ENCODE results near the gene TCF25.

TCF25 gene

DNA sequence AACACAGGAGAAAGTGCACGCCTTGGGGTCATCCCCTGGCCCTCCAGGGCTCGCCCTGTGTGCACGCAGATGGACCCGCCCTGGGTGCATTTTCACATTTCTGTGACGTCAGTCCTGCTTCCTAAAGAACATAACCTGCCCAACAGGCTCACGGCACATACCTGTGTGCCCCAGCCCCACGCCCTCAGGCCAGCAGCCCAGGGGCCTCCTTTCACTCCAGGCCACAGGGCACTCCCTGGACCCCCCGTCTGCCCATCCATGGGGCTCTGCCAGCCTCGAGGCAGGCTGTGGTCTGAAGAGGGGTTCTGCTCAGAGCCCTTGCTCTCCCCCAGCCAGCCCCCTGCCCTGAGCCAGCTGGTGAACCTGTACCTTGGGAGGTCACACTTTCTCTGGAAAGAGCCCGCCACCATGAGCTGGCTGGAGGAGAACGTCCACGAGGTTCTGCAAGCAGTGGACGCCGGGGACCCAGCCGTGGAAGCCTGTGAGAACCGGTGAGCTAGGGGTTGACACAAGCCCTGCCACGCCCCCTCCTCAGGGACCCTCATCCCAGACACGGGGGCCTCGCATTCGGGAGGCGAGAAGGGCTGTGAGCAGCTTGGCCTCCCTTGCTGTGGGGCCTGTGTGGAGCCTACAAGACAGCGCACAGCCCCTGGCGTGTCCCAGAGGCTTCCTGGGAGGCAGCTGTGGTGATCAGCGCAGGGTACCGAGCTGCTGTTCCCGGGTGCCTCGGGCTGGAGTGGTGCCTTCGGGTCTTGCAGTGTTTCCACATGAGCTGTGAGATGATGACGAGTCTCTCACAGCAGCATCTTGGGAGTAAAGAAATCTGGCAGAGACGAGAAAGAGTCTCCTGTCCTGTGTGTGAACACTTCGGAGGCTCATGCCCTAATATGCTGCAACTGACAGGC is 31.5 kb downstream of the TCF25 start:
- Mint-ChIP-seq H3K36me3 (ENCODE audit: low read depth) (peaks cover 44% of the 10 kb centered on the region), H3K4me1 (peaks cover 7% of the 10 kb centered on the region), H3K27me3 (ENCODE audit: low read depth, poor library complexity) (no peaks in the 10 kb centered on the region), H3K9me3 (peaks cover 10% of the 10 kb centered on the region), H3K4me3 (no peak overlapping the region), H3K27ac (peak overlapping the region; percentile 72)
- no peak for TF ChIP-seq CTCF (IDR thresholded peaks at IDR 0.05)
- no peak for DNase-seq

DNA sequence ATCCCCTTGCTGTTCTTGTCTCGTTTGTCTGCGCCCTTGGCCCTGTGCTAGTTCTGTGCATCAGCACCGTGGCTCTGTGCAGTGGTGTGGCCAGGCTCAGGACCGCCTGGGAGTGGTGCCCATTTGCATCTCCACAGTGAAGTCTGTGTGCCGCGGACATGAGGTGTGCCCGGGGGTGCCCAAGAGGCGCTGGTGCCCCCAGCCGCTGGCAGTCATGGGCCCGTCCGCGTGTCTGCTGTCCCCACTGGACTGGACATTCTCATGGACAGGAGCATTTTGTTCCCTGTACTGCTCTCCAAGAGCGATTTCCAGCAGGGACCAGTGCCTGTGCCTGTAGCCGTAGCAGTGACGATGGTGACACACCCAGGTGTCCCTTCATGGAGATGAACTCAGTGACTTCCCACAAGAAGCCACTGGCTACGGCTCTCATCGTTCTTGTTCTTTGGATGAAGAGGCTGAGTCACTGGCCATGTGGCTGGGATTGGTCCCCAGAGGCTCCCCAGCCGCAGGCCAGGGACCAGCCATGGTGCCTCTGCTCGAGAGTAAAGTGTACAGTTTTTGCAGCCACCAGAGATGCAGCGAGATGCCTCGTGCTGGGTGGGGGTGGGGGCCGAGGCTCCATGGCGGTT is 32.2 kb downstream of the TCF25 start:
- Mint-ChIP-seq H3K4me3 (no peak overlapping the region), H3K27ac (peak overlapping the region; percentile 72), H3K27me3 (ENCODE audit: low read depth, poor library complexity) (no peaks in the 10 kb centered on the region), H3K36me3 (ENCODE audit: low read depth) (peaks cover 43% of the 10 kb centered on the region), H3K9me3 (peaks cover 10% of the 10 kb centered on the region), H3K4me1 (peaks cover 7% of the 10 kb centered on the region)
- no peak for DNase-seq
- TF ChIP-seq CTCF (IDR thresholded peaks at IDR 0.05) = no peak

- Mint-ChIP-seq H3K36me3 (ENCODE audit: low read depth) (peaks cover 44% of the 10 kb centered on the region), H3K27me3 (ENCODE audit: low read depth, poor library complexity) (peaks cover 3% of the 10 kb centered on the region), H3K27ac (no peak overlapping the region), H3K4me1 (peaks cover 7% of the 10 kb centered on the region), H3K4me3 (no peak overlapping the region), H3K9me3 (peaks cover 10% of the 10 kb centered on the region)
- no peak for TF ChIP-seq CTCF (IDR thresholded peaks at IDR 0.05)
- DNase-seq = no peak
These were observed 33.0 kb downstream of the TCF25 start for GRCh38 chr16:89906140-89907025.

GRCh38 chr16:89907055-89907814 is 33.8 kb downstream of the TCF25 start:
- no peak overlapping the region for H3K4me3 Mint-ChIP-seq
- TF ChIP-seq CTCF (IDR thresholded peaks at IDR 0.05) = no peak
- H3K27me3 Mint-ChIP-seq (ENCODE audit: low read depth, poor library complexity) = peaks cover 3% of the 10 kb centered on the region
- H3K4me1 Mint-ChIP-seq = peaks cover 7% of the 10 kb centered on the region
- H3K27ac Mint-ChIP-seq = no peak overlapping the region
- peaks cover 46% of the 10 kb centered on the region for H3K36me3 Mint-ChIP-seq (ENCODE audit: low read depth)
- DNase-seq = no peak
- H3K9me3 Mint-ChIP-seq = peaks cover 10% of the 10 kb centered on the region

- TF ChIP-seq CTCF (IDR thresholded peaks at IDR 0.05) = no peak
- H3K27ac Mint-ChIP-seq = no peak overlapping the region
- no peak overlapping the region for H3K4me3 Mint-ChIP-seq
- peaks cover 3% of the 10 kb centered on the region for H3K27me3 Mint-ChIP-seq (ENCODE audit: low read depth, poor library complexity)
- H3K9me3 Mint-ChIP-seq = peaks cover 10% of the 10 kb centered on the region
- H3K4me1 Mint-ChIP-seq = peaks cover 7% of the 10 kb centered on the region
- H3K36me3 Mint-ChIP-seq (ENCODE audit: low read depth) = peaks cover 46% of the 10 kb centered on the region
- no peak for DNase-seq
These were observed 34.8 kb downstream of the TCF25 start for GRCh38 chr16:89908236-89908635.

Measured in nephron progenitor cell (in vitro differentiated cells).